GM12891 (cell line): ENCODE measurements around the gene TESK1.
"Not testable (repeated sequence)": the region's sequence is repeated elsewhere in the genome, so short reads cannot be mapped to it uniquely, and the experiment has no call there.

Experiments
- PAX5 ChIP-seq: IDR thresholded peaks from 2 replicates; pipeline ENCODE4 v1.6.1; 2011; ENCODE audit warnings: low read length, moderate library complexity, mild to moderate bottlenecking; ENCODE audit not compliant: insufficient read depth, severe bottlenecking
- POLR2A ChIP-seq: IDR thresholded peaks from 2 replicates; pipeline ENCODE4 v1.6.1; 2011; ENCODE audit warnings: low read depth, low read length, control low read depth
- POLR2AphosphoS5 ChIP-seq: IDR thresholded peaks from 2 replicates; pipeline ENCODE4 v1.6.1; 2011; ENCODE audit warnings: low read depth, low read length, control low read depth
- SPI1 ChIP-seq: IDR thresholded peaks from 2 replicates; pipeline ENCODE4 v1.6.1; 2011; ENCODE audit warnings: low read depth, low read length, control low read depth
- TAF1 ChIP-seq: IDR thresholded peaks from 2 replicates; pipeline ENCODE4 v1.6.1; 2011; ENCODE audit warnings: low read depth, low read length, control low read depth

GRCh38 chr9:35641478-35641877, 36.4 kb downstream of the TESK1 start:
- not testable (repeated sequence) for TF ChIP-seq POLR2A, POLR2AphosphoS5, TAF1, SPI1, PAX5
